Aorta (tissue), 4 donors: ENCODE results near the gene ACOX2. TPM values are rescaled to one million over a fixed set of nuclear protein-coding genes. Genes with fewer than 3 reads are reported as not detected.

ENCODE experiments used
- polyA plus RNA-seq, 2 donors: library from polyadenylated mRNA; stranded (reverse); fragments of 200-250 nt; gene quantifications; one replicate each; pipeline ENCODE4 v1.2.3, GENCODE V29; 2013
- total RNA-seq, 2 donors: library from RNA; stranded (reverse); fragmentation: NEBNext Ultra II Directional; extraction: Animal tissue kit (Norgen Biotek cat#: 25700); gene quantifications; one replicate each; pipeline ENCODE4 v1.2.1, GENCODE V29; 2021
- donor health status: healthy with polysubstance abuse.
- donor health status: Bipolar disorder and iron deficiency.
- donor health status: DM: no; HTN: no; CAD: no.
- donor health status: DM: yes; HTN: yes; CAD: no.

The ACOX2 gene
- total and polyA plus RNA-seq, 4 donors, result 10.6 to 68.7 (median 22.2) TPM

Other genes with a start within 250 kb of the ACOX2 start
- 10 to 100 TPM; 13.0 to 13.8 TPM for gene RPP14, start 230.9 kb downstream of the ACOX2 start, total RNA-seq
- gene RPP14, start 230.9 kb downstream of the ACOX2 start, polyA plus RNA-seq, result 1 to 10 TPM; 5.8 to 7.9 TPM
- 1 to 10 TPM; 6.5 to 7.8 TPM for gene HTD2, start 230.7 kb downstream of the ACOX2 start, total RNA-seq
- 10 to 100 TPM in 1 of 2 donors, 1 to 10 TPM in 1; 7.7 to 10.8 TPM for gene HTD2, start 230.7 kb downstream of the ACOX2 start, polyA plus RNA-seq
- 10 to 100 TPM; 19.8 to 32.6 TPM for gene PXK, start 204.3 kb downstream of the ACOX2 start, total RNA-seq
- 10 to 100 TPM in 1 of 2 donors, 1 to 10 TPM in 1; 6.8 to 13.0 TPM for gene PXK, start 204.3 kb downstream of the ACOX2 start, polyA plus RNA-seq
- gene PDHB, start 103.4 kb downstream of the ACOX2 start, total RNA-seq, result 10 to 100 TPM; 49.0 to 49.9 TPM
- gene PDHB, start 103.4 kb downstream of the ACOX2 start, polyA plus RNA-seq, result 10 to 100 TPM; 68.4 to 72.7 TPM
- 10 to 100 TPM in 1 of 2 donors, 1 to 10 TPM in 1; 7.9 to 12.8 TPM for gene KCTD6, start 45.1 kb downstream of the ACOX2 start, total RNA-seq
- 10 to 100 TPM in 1 of 2 donors, 1 to 10 TPM in 1; 5.9 to 16.5 TPM for gene KCTD6, start 45.1 kb downstream of the ACOX2 start, polyA plus RNA-seq
- gene FAM107A, start 40.2 kb upstream of the ACOX2 start, total RNA-seq, result 10 to 100 TPM; 10.2 to 23.6 TPM
- 1 to 10 TPM; 3.8 to 5.6 TPM for gene FAM107A, start 40.2 kb upstream of the ACOX2 start, polyA plus RNA-seq
- not detected for gene FAM3D, start 129.6 kb upstream of the ACOX2 start, total RNA-seq
- 1 to 10 TPM in 1 of 2 donors, under 1 TPM in 1; 0.54 to 8.8 TPM for gene FAM3D, start 129.6 kb upstream of the ACOX2 start, polyA plus RNA-seq